Smooth muscle cell (in vitro differentiated cells): ENCODE measurements around the gene ERCC8. TPM values are rescaled to one million over a fixed set of nuclear protein-coding genes. Genes with fewer than 3 reads are reported as not detected.

Source experiments
- DNase-seq: peaks from one replicate; lab custom pipeline; 2025; ENCODE audit not compliant: unreplicated experiment; lab: John Stamatoyannopoulos, UW
- H2AFZ ChIP-seq: fragments of 200-600 bp; sonication (generic); 2 replicates; pipeline ENCODE4 v1.6.0; 2016; ENCODE audit warnings: antibody characterized with exemption, low read depth, mild to moderate bottlenecking
- H3F3A ChIP-seq: fragments of 200-600 bp; sonication (generic); 2 replicates; pipeline ENCODE4 v1.6.0; 2017; ENCODE audit warnings: antibody characterized with exemption, low read depth
- H3K27ac ChIP-seq: fragments of 200-600 bp; sonication (generic); 2 replicates; pipeline ENCODE4 v1.5.1; 2016; ENCODE audit warnings: low read depth, mild to moderate bottlenecking
- H3K27me3 ChIP-seq: fragments of 200-600 bp; sonication (generic); 2 replicates; pipeline ENCODE4 v1.6.1; 2016; ENCODE audit warnings: low read depth, mild to moderate bottlenecking
- H3K36me3 ChIP-seq: fragments of 200-600 bp; sonication (generic); 2 replicates; pipeline ENCODE4 v1.5.1; 2016; ENCODE audit warnings: low read depth
- H3K4me1 ChIP-seq: fragments of 200-600 bp; sonication (generic); 2 replicates; pipeline ENCODE4 v1.5.1; 2016; ENCODE audit warnings: low read depth
- H3K4me2 ChIP-seq: fragments of 200-600 bp; sonication (generic); 2 replicates; pipeline ENCODE4 v1.6.0; 2016; ENCODE audit warnings: mild to moderate bottlenecking
- H3K4me3 ChIP-seq: fragments of 200-600 bp; sonication (generic); 2 replicates; pipeline ENCODE4 v1.5.1; 2016; ENCODE audit warnings: mild to moderate bottlenecking
- H3K79me2 ChIP-seq: fragments of 200-600 bp; sonication (generic); 2 replicates; pipeline ENCODE4 v1.6.0; 2016; ENCODE audit warnings: low read depth, mild to moderate bottlenecking
- H3K9ac ChIP-seq: fragments of 200-600 bp; sonication (generic); 2 replicates; pipeline ENCODE4 v1.6.0; 2016; ENCODE audit warnings: low read depth
- H3K9me3 ChIP-seq: fragments of 200-600 bp; sonication (generic); replicated peaks from 2 replicates; pipeline ENCODE4 v1.5.1; 2016; ENCODE audit warnings: low read depth
- H4K20me1 ChIP-seq: fragments of 200-600 bp; sonication (generic); 2 replicates; pipeline ENCODE4 v1.6.0; 2016; ENCODE audit warnings: low read depth
- CTCF ChIP-seq: fragments of 200-600 bp; sonication (generic); IDR thresholded peaks from 2 replicates; pipeline ENCODE4 v1.5.1; 2017; ENCODE audit warnings: borderline replicate concordance, mild to moderate bottlenecking, antibody characterized with exemption; ENCODE audit not compliant: insufficient read depth, poor library complexity, severe bottlenecking
- WGBS: methylation state at CpG from one replicate; pipeline ENCODE4 v1.1.7; 2016; ENCODE audit warnings: low lambda C conversion rate; 5-methylcytosine and 5-hydroxymethylcytosine counted together
- polyA plus RNA-seq: library from polyadenylated mRNA; unstranded; fragments of >200 nt; fragmentation: Nextera tagmentation; extraction: Ambion mirVana; gene quantifications from 2 replicates; pipeline ENCODE4 v1.2.1, GENCODE V29; 2016
- total RNA-seq: library from RNA; depleted of rRNA; stranded (reverse); fragments of >200 nt; gene quantifications from 2 replicates; pipeline ENCODE4 v1.2.3, GENCODE V29; 2014

ERCC8 gene
- total and polyA plus RNA-seq, 2 experiments from 2014 or later, result 19.5 to 28.9 TPM

DNA sequence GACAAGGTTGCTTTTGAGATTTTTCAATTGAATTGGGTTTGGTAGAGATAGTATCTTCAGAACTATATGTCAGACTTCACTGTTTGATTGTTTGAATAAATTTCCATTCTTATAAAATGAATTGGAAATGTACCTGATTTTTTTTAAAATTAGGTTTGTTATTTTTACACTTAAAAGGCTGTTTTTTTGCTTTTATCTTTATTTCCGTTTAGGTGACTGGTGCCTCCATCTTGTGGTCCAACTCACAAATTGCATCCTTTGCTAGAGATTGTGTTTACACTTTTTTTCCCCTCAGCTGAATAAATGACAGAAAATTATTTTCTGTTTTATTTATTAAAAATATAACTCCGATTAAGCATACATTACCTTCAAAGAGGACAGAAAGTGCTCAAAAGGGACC is 15.7 kb upstream of the ERCC8 start:
- peak; percentile 58 for TF ChIP-seq CTCF
- peaks cover 54% of the 10 kb centered on the region for H3K79me2 ChIP-seq
- DNase-seq, result no peak

DNA sequence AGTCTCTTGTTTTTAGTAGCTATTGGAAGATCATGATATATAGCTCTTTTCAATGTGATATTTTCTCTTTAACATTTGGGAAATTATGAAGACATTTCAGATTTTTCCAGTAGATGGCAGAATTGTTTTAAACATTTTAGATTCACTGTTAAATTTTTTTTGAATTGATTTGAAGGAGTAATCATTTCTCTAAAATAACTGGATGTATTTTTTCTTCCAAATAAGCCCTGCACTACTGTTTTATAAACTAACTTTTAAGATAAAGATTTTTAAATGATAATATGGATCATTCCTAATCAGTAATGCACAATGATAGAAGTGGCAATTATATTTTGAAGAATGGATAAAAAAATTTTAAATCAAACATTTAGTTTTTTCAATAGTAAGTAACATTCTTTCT is 14.3 kb upstream of the ERCC8 start:
- DNase-seq, result no peak
- peak; percentile 45 for TF ChIP-seq CTCF
- Histone ChIP-seq H3K4me1 (no peaks in the 10 kb centered on the region), H3K27ac (no peak overlapping the region), H3K9ac (no peak overlapping the region), H2AFZ (no peak overlapping the region), H3K9me3 (peaks cover 8% of the 10 kb centered on the region), H3K36me3 (no peaks in the 10 kb centered on the region), H3F3A (no peaks in the 10 kb centered on the region), H3K4me2 (no peak overlapping the region), H4K20me1 (peaks cover 23% of the 10 kb centered on the region), H3K4me3 (no peak overlapping the region), H3K79me2 (peaks cover 56% of the 10 kb centered on the region), H3K27me3 (no peaks in the 10 kb centered on the region)

More for the DNA sequence above, 15.7 kb upstream of the ERCC8 start:
- 27% methylated on average over 2 of the region's 2 CpGs for WGBS
- Histone ChIP-seq H3F3A (no peaks in the 10 kb centered on the region), H3K27me3 (no peaks in the 10 kb centered on the region), H4K20me1 (peaks cover 23% of the 10 kb centered on the region), H2AFZ (no peak overlapping the region), H3K9me3 (no peaks in the 10 kb centered on the region), H3K4me3 (no peak overlapping the region), H3K4me1 (no peaks in the 10 kb centered on the region), H3K4me2 (no peak overlapping the region), H3K27ac (no peak overlapping the region), H3K36me3 (no peaks in the 10 kb centered on the region), H3K9ac (no peak overlapping the region)

DNA sequence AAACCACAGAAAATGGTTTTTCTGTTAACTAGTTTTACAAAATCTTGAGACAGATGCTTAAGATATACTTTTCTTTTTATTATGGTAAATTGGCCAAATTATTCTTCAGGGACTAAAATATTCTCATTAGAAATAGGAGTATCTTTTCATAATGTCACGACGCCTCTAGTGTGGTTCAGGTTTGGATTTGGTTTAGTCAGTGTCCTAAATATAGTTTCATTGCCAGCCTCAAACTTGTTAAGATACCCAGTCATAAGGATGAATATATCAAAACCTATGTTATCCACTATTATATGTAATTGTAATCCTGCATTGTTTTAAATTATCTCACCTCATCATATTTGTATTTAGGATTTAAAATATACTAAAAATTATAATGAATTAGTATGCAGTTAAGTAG is 13.8 kb upstream of the ERCC8 start:
- 98% methylated on average over 2 of the region's 2 CpGs for WGBS
- Histone ChIP-seq H3K4me3 (no peak overlapping the region), H3K27ac (no peak overlapping the region), H2AFZ (no peak overlapping the region), H3F3A (no peaks in the 10 kb centered on the region), H3K9ac (no peak overlapping the region), H3K9me3 (peaks cover 8% of the 10 kb centered on the region), H3K27me3 (no peaks in the 10 kb centered on the region), H4K20me1 (peaks cover 23% of the 10 kb centered on the region), H3K4me1 (no peaks in the 10 kb centered on the region), H3K36me3 (no peaks in the 10 kb centered on the region), H3K4me2 (no peak overlapping the region), H3K79me2 (peaks cover 57% of the 10 kb centered on the region)
- no peak for DNase-seq
- TF ChIP-seq CTCF, result no peak

- DNase-seq, result no peak
- no peak overlapping the region for H3K4me3 ChIP-seq
- H3F3A ChIP-seq, result no peaks in the 10 kb centered on the region
- H2AFZ ChIP-seq, result no peak overlapping the region
- peaks cover 8% of the 10 kb centered on the region for H3K9me3 ChIP-seq
- no peaks in the 10 kb centered on the region for H3K27me3 ChIP-seq
- no peak overlapping the region for H3K27ac ChIP-seq
- no peak for TF ChIP-seq CTCF
- no peaks in the 10 kb centered on the region for H3K4me1 ChIP-seq
- peaks cover 23% of the 10 kb centered on the region for H4K20me1 ChIP-seq
- H3K9ac ChIP-seq, result no peak overlapping the region
- peaks cover 58% of the 10 kb centered on the region for H3K79me2 ChIP-seq
- no peaks in the 10 kb centered on the region for H3K36me3 ChIP-seq
- no peak overlapping the region for H3K4me2 ChIP-seq
Observed at GRCh38 chr5:60958088-60958487, 13.2 kb upstream of the ERCC8 start.
